ENCODE results near the gene NIBAN1. TPM values are rescaled to one million over a fixed set of nuclear protein-coding genes. Genes with fewer than 3 reads are reported as not detected.

Gene NIBAN1
- total RNA-seq, 2 donors from 2014 or later: 3.8 to 30.9 TPM

GRCh38 chr1:184992271-184992670 lies 18.0 kb upstream of the NIBAN1 start:
- intact Hi-C loops (cut with DNase I): loop anchor here (5.0 kb wide), 1 partner anchor 180 kb away; no protein-coding TSS in a partner anchor
- no peak overlapping the region for H3K27ac ChIP-seq
- DNase-seq: no peak
- TF ChIP-seq CTCF (IDR thresholded peaks at IDR 0.05): no peak
- no peaks in the 10 kb centered on the region for H3K36me3 ChIP-seq
- no peaks in the 10 kb centered on the region for H3K4me1 ChIP-seq
- H3K9me3 ChIP-seq: no peaks in the 10 kb centered on the region
- H3K9ac ChIP-seq (ENCODE audit: low read depth in 2 of 2, low read length in 2 of 2): no peak overlapping the region
- H3K27me3 ChIP-seq: no peaks in the 10 kb centered on the region
- no peak overlapping the region for H3K4me3 ChIP-seq

- intact Hi-C loops (cut with DNase I): loop anchor here (5.0 kb wide), 1 partner anchor 182 kb away; no protein-coding TSS in a partner anchor
- no peak for TF ChIP-seq CTCF (IDR thresholded peaks at IDR 0.05)
- DNase-seq: no peak
- Histone ChIP-seq H3K27me3 (no peaks in the 10 kb centered on the region), H3K36me3 (no peaks in the 10 kb centered on the region), H3K27ac (no peak overlapping the region), H3K4me3 (no peak overlapping the region), H3K4me1 (no peaks in the 10 kb centered on the region), H3K9ac (ENCODE audit: low read depth in 2 of 2, low read length in 2 of 2) (no peak overlapping the region), H3K9me3 (no peaks in the 10 kb centered on the region)
Measured at GRCh38 chr1:184990204-184990603, 15.9 kb upstream of the NIBAN1 start.

GRCh38 chr1:184988506-184988905 lies 14.2 kb upstream of the NIBAN1 start:
- H3K27ac ChIP-seq: no peak overlapping the region
- H3K36me3 ChIP-seq: no peaks in the 10 kb centered on the region
- H3K9ac ChIP-seq (ENCODE audit: low read depth in 2 of 2, low read length in 2 of 2): no peak overlapping the region
- intact Hi-C loops (cut with DNase I): loop anchor here (10.0 kb wide), 1 partner anchor 696 kb away; no protein-coding TSS in a partner anchor
- H3K27me3 ChIP-seq: no peaks in the 10 kb centered on the region
- TF ChIP-seq CTCF (IDR thresholded peaks at IDR 0.05): no peak
- H3K4me1 ChIP-seq: no peaks in the 10 kb centered on the region
- no peaks in the 10 kb centered on the region for H3K9me3 ChIP-seq
- no peak for DNase-seq
- H3K4me3 ChIP-seq: no peak overlapping the region

- no peaks in the 10 kb centered on the region for H3K27me3 ChIP-seq
- H3K27ac ChIP-seq: no peak overlapping the region
- intact Hi-C loops (cut with DNase I): loop anchor here (10.0 kb wide), 1 partner anchor 697 kb away; no protein-coding TSS in a partner anchor
- no peaks in the 10 kb centered on the region for H3K4me1 ChIP-seq
- H3K9me3 ChIP-seq: no peaks in the 10 kb centered on the region
- H3K4me3 ChIP-seq: no peak overlapping the region
- H3K9ac ChIP-seq (ENCODE audit: low read depth in 2 of 2, low read length in 2 of 2): no peak overlapping the region
- no peak for TF ChIP-seq CTCF (IDR thresholded peaks at IDR 0.05)
- H3K36me3 ChIP-seq: no peaks in the 10 kb centered on the region
- DNase-seq: no peak
Measured at GRCh38 chr1:184987696-184988095, 13.4 kb upstream of the NIBAN1 start.

GRCh38 chr1:184986250-184986649 lies 11.9 kb upstream of the NIBAN1 start:
- Histone ChIP-seq H3K36me3 (no peaks in the 10 kb centered on the region), H3K27me3 (no peaks in the 10 kb centered on the region), H3K9me3 (no peaks in the 10 kb centered on the region), H3K4me3 (no peak overlapping the region), H3K9ac (ENCODE audit: low read depth in 2 of 2, low read length in 2 of 2) (no peak overlapping the region), H3K4me1 (no peaks in the 10 kb centered on the region), H3K27ac (no peak overlapping the region)
- no peak for TF ChIP-seq CTCF (IDR thresholded peaks at IDR 0.05)
- no peak for DNase-seq
- intact Hi-C loops (cut with DNase I): loop anchor here (10.0 kb wide), 1 partner anchor 699 kb away; no protein-coding TSS in a partner anchor
